ENCODE measurements around the gene SEMA7A. TPM values are rescaled to one million over a fixed set of nuclear protein-coding genes. Genes with fewer than 3 reads are reported as not detected.

The SEMA7A gene
- total RNA-seq, 3 donors from 2014 or later: 0.80 to 1.3 (median 0.88) TPM

GRCh38 chr15:74385733-74386132, 48.0 kb downstream of the SEMA7A start:
- peak overlapping the region; percentile 62 to 80 for H3K27ac ChIP-seq
- TF ChIP-seq POLR2AphosphoS5 (IDR thresholded peaks at IDR 0.05): no peak
- intact Hi-C loops (cut with DNase I; ENCODE audit: low total_unique reads): no loop called here
- H3K27me3 ChIP-seq: no peaks in the 10 kb centered on the region
- H3K36me3 ChIP-seq: no peaks in the 10 kb centered on the region
- peaks cover 0 to 13% of the 10 kb centered on the region in 2 donors for H3K4me1 ChIP-seq
- DNase-seq (ENCODE audit: low spot score in 2 of 2): no peak
- H3K4me3 ChIP-seq: no peak overlapping the region
- H3K9me3 ChIP-seq: no peaks in the 10 kb centered on the region

DNA sequence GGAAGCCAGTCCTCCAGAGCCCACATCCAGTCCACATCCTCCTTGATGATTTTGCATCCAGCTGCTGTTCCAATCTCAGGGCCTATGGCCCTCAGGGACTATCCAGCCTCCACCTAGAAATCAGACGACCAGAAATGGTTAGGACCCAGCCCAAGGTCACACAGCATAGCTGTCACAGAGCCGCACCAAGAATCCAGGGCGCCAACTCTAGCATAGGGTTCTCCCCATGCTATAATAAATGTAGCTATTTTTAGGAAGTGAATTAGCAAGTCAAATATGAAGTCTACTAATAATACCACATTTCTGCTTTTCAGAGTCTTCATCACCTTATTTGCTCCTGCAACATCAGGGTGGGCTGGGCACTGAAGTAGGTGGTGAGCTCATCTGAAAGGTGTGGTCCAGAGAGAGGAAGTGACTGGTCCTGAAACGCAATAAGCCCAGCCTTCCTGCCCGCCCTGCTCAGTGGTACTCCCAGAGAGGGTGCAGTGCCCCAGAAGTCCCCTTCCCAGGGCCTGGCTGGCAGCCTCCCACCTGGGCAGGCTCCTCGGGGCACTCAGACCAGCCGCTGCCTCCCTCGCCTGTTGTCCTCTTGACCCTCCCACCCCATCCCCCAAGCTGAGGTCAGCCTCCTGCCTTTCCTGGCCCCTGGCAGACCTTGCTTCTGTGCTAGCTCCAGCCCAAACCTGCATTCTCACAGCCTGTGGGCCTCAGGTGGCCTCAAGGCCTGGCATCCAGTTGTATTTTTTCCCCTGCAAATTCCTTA, 48.7 kb downstream of the SEMA7A start:
- Histone ChIP-seq H3K27me3 (no peaks in the 10 kb centered on the region), H3K4me1 (peaks cover 0 to 13% of the 10 kb centered on the region in 2 donors), H3K4me3 (no peak overlapping the region), H3K9me3 (no peaks in the 10 kb centered on the region), H3K36me3 (no peaks in the 10 kb centered on the region), H3K27ac (peak overlapping the region; percentile 62 to 80)
- TF ChIP-seq POLR2AphosphoS5 (IDR thresholded peaks at IDR 0.05): no peak
- TF ChIP-seq POLR2A (IDR thresholded peaks at IDR 0.05): no peak
- TF ChIP-seq, protein P1, sequence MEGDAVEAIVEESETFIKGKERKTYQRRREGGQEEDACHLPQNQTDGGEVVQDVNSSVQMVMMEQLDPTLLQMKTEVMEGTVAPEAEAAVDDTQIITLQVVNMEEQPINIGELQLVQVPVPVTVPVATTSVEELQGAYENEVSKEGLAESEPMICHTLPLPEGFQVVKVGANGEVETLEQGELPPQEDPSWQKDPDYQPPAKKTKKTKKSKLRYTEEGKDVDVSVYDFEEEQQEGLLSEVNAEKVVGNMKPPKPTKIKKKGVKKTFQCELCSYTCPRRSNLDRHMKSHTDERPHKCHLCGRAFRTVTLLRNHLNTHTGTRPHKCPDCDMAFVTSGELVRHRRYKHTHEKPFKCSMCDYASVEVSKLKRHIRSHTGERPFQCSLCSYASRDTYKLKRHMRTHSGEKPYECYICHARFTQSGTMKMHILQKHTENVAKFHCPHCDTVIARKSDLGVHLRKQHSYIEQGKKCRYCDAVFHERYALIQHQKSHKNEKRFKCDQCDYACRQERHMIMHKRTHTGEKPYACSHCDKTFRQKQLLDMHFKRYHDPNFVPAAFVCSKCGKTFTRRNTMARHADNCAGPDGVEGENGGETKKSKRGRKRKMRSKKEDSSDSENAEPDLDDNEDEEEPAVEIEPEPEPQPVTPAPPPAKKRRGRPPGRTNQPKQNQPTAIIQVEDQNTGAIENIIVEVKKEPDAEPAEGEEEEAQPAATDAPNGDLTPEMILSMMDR (IDR thresholded peaks at IDR 0.05): no peak
- intact Hi-C loops (cut with DNase I; ENCODE audit: low total_unique reads): no loop called here
- DNase-seq (ENCODE audit: low spot score in 2 of 2): peak in 1 of 2 donors; percentile 58

DNA sequence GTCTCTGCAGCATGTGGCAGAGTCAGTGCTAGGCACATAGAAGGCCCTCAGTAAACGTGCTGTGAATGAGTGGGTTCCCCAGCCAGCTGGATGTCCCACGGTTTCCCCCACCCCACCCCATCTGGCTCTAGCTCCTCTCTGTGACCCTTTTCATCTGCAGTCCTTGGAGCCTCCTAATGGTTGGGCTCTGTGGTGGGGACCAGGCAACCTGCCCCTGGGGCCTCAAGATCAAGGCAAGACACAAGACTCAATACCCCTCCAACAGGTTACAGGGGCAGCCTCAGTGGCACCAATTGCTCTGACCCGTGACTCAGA, 49.2 kb downstream of the SEMA7A start:
- Histone ChIP-seq H3K4me1 (peaks cover 0 to 13% of the 10 kb centered on the region in 2 donors), H3K36me3 (no peaks in the 10 kb centered on the region), H3K27me3 (no peaks in the 10 kb centered on the region), H3K4me3 (no peak overlapping the region), H3K9me3 (no peaks in the 10 kb centered on the region), H3K27ac (peak overlapping the region; percentile 62 to 80)
- intact Hi-C loops (cut with DNase I; ENCODE audit: low total_unique reads): no loop called here
- no peak for DNase-seq (ENCODE audit: low spot score in 2 of 2)
- TF ChIP-seq, protein P1 (IDR thresholded peaks at IDR 0.05): no peak
- TF ChIP-seq POLR2A (IDR thresholded peaks at IDR 0.05): no peak
- no peak for TF ChIP-seq POLR2AphosphoS5 (IDR thresholded peaks at IDR 0.05)

DNA sequence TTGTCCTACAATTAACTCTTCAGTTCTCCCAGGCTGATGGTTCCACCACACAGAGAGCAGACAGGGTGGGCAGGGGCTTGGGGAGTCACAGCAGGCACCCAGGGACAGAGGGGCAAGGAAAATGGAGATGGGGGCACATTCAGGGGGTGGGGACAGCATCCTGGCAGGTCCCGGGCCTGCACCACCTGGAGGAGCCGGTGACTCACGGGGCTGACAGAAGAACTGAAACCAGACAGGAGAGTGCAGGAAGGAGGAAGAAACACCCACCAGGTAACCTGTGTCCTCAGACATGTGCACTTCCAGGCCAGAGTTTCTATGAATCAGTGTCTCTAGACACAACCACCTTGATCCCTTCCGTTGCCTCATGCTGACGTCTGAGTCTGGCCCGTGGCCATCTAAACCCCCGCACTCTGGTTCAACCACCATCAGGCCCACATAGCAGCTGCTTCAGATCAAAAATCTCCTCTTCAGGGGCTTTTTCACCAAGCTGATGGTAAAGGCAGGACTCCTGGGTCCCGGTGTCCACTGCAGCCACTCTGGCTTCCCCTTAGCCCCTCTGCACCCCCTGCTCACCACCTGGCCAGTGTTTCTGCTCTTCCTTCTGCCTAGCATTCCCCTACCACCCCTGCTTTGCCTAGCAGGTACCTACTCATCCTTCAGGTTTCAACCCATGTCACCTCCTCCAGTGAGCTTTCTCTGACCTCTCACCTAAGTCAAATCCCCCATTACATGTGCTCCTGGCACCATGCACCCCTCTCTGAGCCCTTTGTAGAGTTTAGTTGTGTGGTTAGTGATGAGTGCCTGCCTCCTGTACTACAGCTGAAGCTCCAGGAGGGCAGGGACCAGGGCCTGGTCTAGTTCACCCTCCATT, 49.8 kb downstream of the SEMA7A start:
- no peak overlapping the region for H3K4me3 ChIP-seq
- peak overlapping the region; percentile 62 to 80 for H3K27ac ChIP-seq
- intact Hi-C loops (cut with DNase I; ENCODE audit: low total_unique reads): no loop called here
- peak in 1 of 2 donors; percentile 63 for DNase-seq (ENCODE audit: low spot score in 2 of 2)
- H3K4me1 ChIP-seq: peaks cover 0 to 13% of the 10 kb centered on the region in 2 donors
- no peaks in the 10 kb centered on the region for H3K9me3 ChIP-seq
- H3K27me3 ChIP-seq: no peaks in the 10 kb centered on the region
- no peaks in the 10 kb centered on the region for H3K36me3 ChIP-seq
- no peak for TF ChIP-seq POLR2AphosphoS5 (IDR thresholded peaks at IDR 0.05)
- TF ChIP-seq, protein P1 (IDR thresholded peaks at IDR 0.05): no peak
- no peak for TF ChIP-seq POLR2A (IDR thresholded peaks at IDR 0.05)

- intact Hi-C loops (cut with DNase I; ENCODE audit: low total_unique reads): no loop called here
- Histone ChIP-seq H3K27ac (peak overlapping the region; percentile 62 to 80), H3K27me3 (no peaks in the 10 kb centered on the region), H3K36me3 (no peaks in the 10 kb centered on the region), H3K9me3 (no peaks in the 10 kb centered on the region), H3K4me3 (no peak overlapping the region), H3K4me1 (peaks cover 0 to 13% of the 10 kb centered on the region in 2 donors)
- TF ChIP-seq, protein P1 (IDR thresholded peaks at IDR 0.05): no peak
- TF ChIP-seq POLR2AphosphoS5 (IDR thresholded peaks at IDR 0.05) (no peak), POLR2A (IDR thresholded peaks at IDR 0.05) (no peak)
- DNase-seq (ENCODE audit: low spot score in 2 of 2): no peak
Measured at GRCh38 chr15:74383286-74383685, 50.5 kb downstream of the SEMA7A start.
